ENCODE data around the gene RGS7.

The RGS7 gene

GRCh38 chr1:241356519-241357365, at the start of gene RGS7:
RGS7 (minus strand) TSS chr1:241357205.
- peak; percentile 85 for DNase-seq

GRCh38 chr1:241406421-241406820, 49.4 kb upstream of the RGS7 start:
- DNase-seq: no peak

- DNase-seq: no peak
These were observed 44.2 kb upstream of the RGS7 start for GRCh38 chr1:241401156-241401555.

GRCh38 chr1:241396747-241397681, 40.0 kb upstream of the RGS7 start:
- DNase-seq: peak; percentile 52

GRCh38 chr1:241391926-241392710, 35.1 kb upstream of the RGS7 start:
- DNase-seq: no peak

- DNase-seq: no peak
These were observed 33.5 kb upstream of the RGS7 start for GRCh38 chr1:241390526-241390925.

- DNase-seq: no peak
These were observed 32.4 kb upstream of the RGS7 start for GRCh38 chr1:241389400-241389799.

- no peak for DNase-seq
These were observed 30.2 kb upstream of the RGS7 start for GRCh38 chr1:241387216-241387615.

GRCh38 chr1:241376701-241377100, 19.7 kb upstream of the RGS7 start:
- DNase-seq: no peak

GRCh38 chr1:241375886-241376285, 18.9 kb upstream of the RGS7 start:
- no peak for DNase-seq

- DNase-seq: no peak
These were observed 9.2 kb upstream of the RGS7 start for GRCh38 chr1:241366196-241366595.

GRCh38 chr1:241362350-241362749, 5.3 kb upstream of the RGS7 start:
- DNase-seq: no peak

GRCh38 chr1:241357366-241358340, 648 bp upstream of the RGS7 start:
- no peak for DNase-seq

- DNase-seq: no peak
These were observed 852 bp downstream of the RGS7 start for GRCh38 chr1:241356187-241356518.

GRCh38 chr1:241355311-241356010, 1.5 kb downstream of the RGS7 start:
- DNase-seq: no peak

- no peak for DNase-seq
These were observed 4.6 kb downstream of the RGS7 start for GRCh38 chr1:241352401-241352800.

GRCh38 chr1:241351841-241352240, 5.2 kb downstream of the RGS7 start:
- no peak for DNase-seq

- DNase-seq: no peak
These were observed 13.0 kb downstream of the RGS7 start for GRCh38 chr1:241343956-241344355.

- DNase-seq: no peak
These were observed 20.7 kb downstream of the RGS7 start for GRCh38 chr1:241336335-241336734.

GRCh38 chr1:241332987-241333386, 24.0 kb downstream of the RGS7 start:
- DNase-seq: no peak

GRCh38 chr1:241332037-241332409, 25.0 kb downstream of the RGS7 start:
- DNase-seq: no peak

Measured in islet precursor cell (in vitro differentiated cells).